B cell (primary cell): Measurements from ENCODE around the gene RNF32.

Experiments
- CTCF ChIP-seq: fragments of 200-600 bp; IDR thresholded peaks from one replicate; pipeline ENCODE4 v1.8.0; 2022; ENCODE audit warnings: antibody characterized with exemption, mild to moderate bottlenecking
- EZH2 ChIP-seq: IDR thresholded peaks from 2 replicates; pipeline ENCODE4 v1.6.1; 2012; ENCODE audit warnings: borderline replicate concordance, low read depth, mild to moderate bottlenecking, moderate library complexity, low read length; ENCODE audit not compliant: insufficient read depth, poor library complexity, severe bottlenecking

- TF ChIP-seq EZH2 (no peak), CTCF (no peak)
Measured at GRCh38 chr7:156684251-156684650, 43.7 kb downstream of the RNF32 start.
